HEK293 (cell line): ENCODE results near the gene TPST1.

Experiments
- ATF2 ChIP-seq: fragments of 450-650 bp; formaldehyde crosslinking; IDR thresholded peaks from 2 replicates; pipeline ENCODE4 v1.5.1; 2016; ENCODE audit warnings: missing biosample characterization, missing genetic modification characterization, low read depth
- GLIS1 ChIP-seq: fragments of 450-650 bp; formaldehyde crosslinking; IDR thresholded peaks from 2 replicates; pipeline ENCODE4 v1.5.1; 2016; ENCODE audit warnings: missing biosample characterization, missing genetic modification characterization
- HOXC10 ChIP-seq: sonication (generic); formaldehyde crosslinking; IDR thresholded peaks from 2 replicates; pipeline ENCODE4 v1.8.1; 2023; ENCODE audit warnings: mild to moderate bottlenecking, missing genetic modification reagents
- PRDM10 ChIP-seq: fragments of 450-650 bp; formaldehyde crosslinking; IDR thresholded peaks from 2 replicates; pipeline ENCODE4 v1.5.1; 2016; ENCODE audit warnings: missing biosample characterization, missing genetic modification characterization
- SP2 ChIP-seq: fragments of 450-650 bp; formaldehyde crosslinking; IDR thresholded peaks from 2 replicates; pipeline ENCODE4 v1.5.1; 2016; ENCODE audit warnings: missing biosample characterization, missing genetic modification characterization
- SP7 ChIP-seq: fragments of 450-650 bp; formaldehyde crosslinking; IDR thresholded peaks from 2 replicates; pipeline ENCODE4 v1.5.1; 2016; ENCODE audit warnings: missing biosample characterization, missing genetic modification characterization
- ZBTB48 ChIP-seq: fragments of 450-650 bp; formaldehyde crosslinking; IDR thresholded peaks from 2 replicates; pipeline ENCODE4 v1.5.1; 2016; ENCODE audit warnings: missing biosample characterization, missing genetic modification characterization
- ZFHX2 ChIP-seq: fragments of 450-650 bp; formaldehyde crosslinking; conservative IDR thresholded peaks from 2 replicates; pipeline ENCODE4 v1.5.1; 2016; ENCODE audit warnings: missing biosample characterization, missing genetic modification characterization
- ZFP41 ChIP-seq: fragments of 450-650 bp; formaldehyde crosslinking; IDR thresholded peaks from 2 replicates; pipeline ENCODE4 v1.5.1; 2016; ENCODE audit warnings: missing biosample characterization, missing genetic modification characterization, borderline replicate concordance
- ZNF16 ChIP-seq: fragments of 450-650 bp; formaldehyde crosslinking; IDR thresholded peaks from 2 replicates; pipeline ENCODE4 v1.5.1; 2016; ENCODE audit warnings: low read depth, missing biosample characterization, missing genetic modification characterization
- ZNF169 ChIP-seq: fragments of 450-650 bp; formaldehyde crosslinking; IDR thresholded peaks from 2 replicates; pipeline ENCODE4 v1.5.1; 2016; ENCODE audit warnings: missing biosample characterization, missing genetic modification characterization
- ZNF223 ChIP-seq: fragments of 450-650 bp; formaldehyde crosslinking; IDR thresholded peaks from 2 replicates; pipeline ENCODE4 v1.5.1; 2016; ENCODE audit warnings: missing biosample characterization, missing genetic modification characterization
- ZNF24 ChIP-seq: fragments of 450-650 bp; formaldehyde crosslinking; IDR thresholded peaks from 2 replicates; pipeline ENCODE4 v1.5.1; 2016; ENCODE audit warnings: missing biosample characterization, missing genetic modification characterization
- ZNF26 ChIP-seq: fragments of 450-650 bp; formaldehyde crosslinking; IDR thresholded peaks from 2 replicates; pipeline ENCODE4 v1.5.1; 2016; ENCODE audit warnings: missing biosample characterization, missing genetic modification characterization
- ZNF266 ChIP-seq: fragments of 450-650 bp; formaldehyde crosslinking; IDR thresholded peaks from 2 replicates; pipeline ENCODE4 v1.5.1; 2016; ENCODE audit warnings: missing biosample characterization, missing genetic modification characterization, low read depth
- ZNF274 ChIP-seq, 2 experiments: fragments of 200-500 bp in 1 of 2; fragments of 450-650 bp in 1 of 2; sonication (Bioruptor generic) in 1 of 2; formaldehyde crosslinking in 1 of 2; IDR thresholded peaks; 2 replicates each; pipeline versions ENCODE4 v1.5.1 to v1.6.1; 2014 to 2016; ENCODE audit warnings: borderline replicate concordance in 1 of 2, inconsistent platforms in 1 of 2, low read length in 1 of 2, missing biosample characterization in 1 of 2, missing genetic modification characterization in 1 of 2
- ZNF529 ChIP-seq: fragments of 450-650 bp; formaldehyde crosslinking; IDR thresholded peaks from 2 replicates; pipeline ENCODE4 v1.5.1; 2017; ENCODE audit warnings: missing genetic modification characterization, missing biosample characterization; ENCODE audit not compliant: insufficient replicate concordance
- ZNF558 ChIP-seq: fragments of 450-650 bp; formaldehyde crosslinking; IDR thresholded peaks from 2 replicates; pipeline ENCODE4 v1.5.1; 2016; ENCODE audit warnings: missing biosample characterization, missing genetic modification characterization
- ZNF560 ChIP-seq: fragments of 450-650 bp; formaldehyde crosslinking; IDR thresholded peaks from 2 replicates; pipeline ENCODE4 v1.5.1; 2017; ENCODE audit warnings: missing biosample characterization, missing genetic modification characterization, borderline replicate concordance
- ZNF600 ChIP-seq: fragments of 450-650 bp; formaldehyde crosslinking; IDR thresholded peaks from 2 replicates; pipeline ENCODE4 v1.5.1; 2016; ENCODE audit warnings: missing biosample characterization, missing genetic modification characterization
- ZXDB ChIP-seq: fragments of 450-650 bp; formaldehyde crosslinking; IDR thresholded peaks from 2 replicates; pipeline ENCODE4 v1.5.1; 2016; ENCODE audit warnings: missing biosample characterization, missing genetic modification characterization
- TF ChIP-seq, protein P1 (sequence below): fragments of 450-650 bp; formaldehyde crosslinking; IDR thresholded peaks from 2 replicates; pipeline ENCODE4 v1.5.1; 2017; ENCODE audit warnings: missing biosample characterization, mild to moderate bottlenecking, missing genetic modification characterization, moderate library complexity
- TF ChIP-seq, protein P2 (sequence below): fragments of 450-650 bp; formaldehyde crosslinking; IDR thresholded peaks from 2 replicates; pipeline ENCODE4 v1.5.1; 2016; ENCODE audit warnings: missing biosample characterization, missing genetic modification characterization
- TF ChIP-seq, protein P3 (sequence below): fragments of 450-650 bp; formaldehyde crosslinking; IDR thresholded peaks from 2 replicates; pipeline ENCODE4 v1.5.1; 2016; ENCODE audit warnings: missing biosample characterization, missing genetic modification characterization
- TF ChIP-seq, protein P4 (sequence below): fragments of 450-650 bp; formaldehyde crosslinking; IDR thresholded peaks from 2 replicates; pipeline ENCODE4 v1.5.1; 2016; ENCODE audit warnings: missing biosample characterization, missing genetic modification characterization

TPST1 gene

GRCh38 chr7:66183700-66184099 lies 21.4 kb upstream of the TPST1 start (continued):
- TF ChIP-seq, protein P1, sequence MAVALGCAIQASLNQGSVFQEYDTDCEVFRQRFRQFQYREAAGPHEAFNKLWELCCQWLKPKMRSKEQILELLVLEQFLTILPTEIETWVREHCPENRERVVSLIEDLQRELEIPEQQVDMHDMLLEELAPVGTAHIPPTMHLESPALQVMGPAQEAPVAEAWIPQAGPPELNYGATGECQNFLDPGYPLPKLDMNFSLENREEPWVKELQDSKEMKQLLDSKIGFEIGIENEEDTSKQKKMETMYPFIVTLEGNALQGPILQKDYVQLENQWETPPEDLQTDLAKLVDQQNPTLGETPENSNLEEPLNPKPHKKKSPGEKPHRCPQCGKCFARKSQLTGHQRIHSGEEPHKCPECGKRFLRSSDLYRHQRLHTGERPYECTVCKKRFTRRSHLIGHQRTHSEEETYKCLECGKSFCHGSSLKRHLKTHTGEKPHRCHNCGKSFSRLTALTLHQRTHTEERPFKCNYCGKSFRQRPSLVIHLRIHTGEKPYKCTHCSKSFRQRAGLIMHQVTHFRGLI (tag by site-specific recombination) = no peak
- TF ChIP-seq ZBTB48 (tag by site-specific recombination) (no peak), ZNF600 (peak; percentile 55), ZXDB (tag by site-specific recombination) (peak; percentile 70), ZNF169 (tag by site-specific recombination) (no peak), PRDM10 (peak; percentile 58), SP2 (tag by site-specific recombination) (no peak), ZNF558 (no peak), ZNF26 (tag by site-specific recombination) (no peak), ZNF266 (tag by site-specific recombination) (no peak), ZNF529 (tag by site-specific recombination) (no peak), ZFP41 (no peak), HOXC10 (CRISPR knock-in tag) (no peak), ZNF16 (tag by site-specific recombination) (no peak), ZNF223 (tag by site-specific recombination) (no peak), GLIS1 (peak; percentile 60), SP7 (peak; percentile 83), ZNF24 (no peak), ATF2 (0 out of 2 replicates have a peak, but pooled peaks have one; percentile 6), ZNF274 (IDR thresholded peaks at IDR 0.05; ENCODE audit: low read length) (no peak), ZNF274 (tag by site-specific recombination; IDR thresholded peaks at IDR 0.05; ENCODE audit: borderline replicate concordance) (no peak), ZNF560 (tag by site-specific recombination) (no peak), ZFHX2 (tag by site-specific recombination) (no peak)
- TF ChIP-seq, protein P2, sequence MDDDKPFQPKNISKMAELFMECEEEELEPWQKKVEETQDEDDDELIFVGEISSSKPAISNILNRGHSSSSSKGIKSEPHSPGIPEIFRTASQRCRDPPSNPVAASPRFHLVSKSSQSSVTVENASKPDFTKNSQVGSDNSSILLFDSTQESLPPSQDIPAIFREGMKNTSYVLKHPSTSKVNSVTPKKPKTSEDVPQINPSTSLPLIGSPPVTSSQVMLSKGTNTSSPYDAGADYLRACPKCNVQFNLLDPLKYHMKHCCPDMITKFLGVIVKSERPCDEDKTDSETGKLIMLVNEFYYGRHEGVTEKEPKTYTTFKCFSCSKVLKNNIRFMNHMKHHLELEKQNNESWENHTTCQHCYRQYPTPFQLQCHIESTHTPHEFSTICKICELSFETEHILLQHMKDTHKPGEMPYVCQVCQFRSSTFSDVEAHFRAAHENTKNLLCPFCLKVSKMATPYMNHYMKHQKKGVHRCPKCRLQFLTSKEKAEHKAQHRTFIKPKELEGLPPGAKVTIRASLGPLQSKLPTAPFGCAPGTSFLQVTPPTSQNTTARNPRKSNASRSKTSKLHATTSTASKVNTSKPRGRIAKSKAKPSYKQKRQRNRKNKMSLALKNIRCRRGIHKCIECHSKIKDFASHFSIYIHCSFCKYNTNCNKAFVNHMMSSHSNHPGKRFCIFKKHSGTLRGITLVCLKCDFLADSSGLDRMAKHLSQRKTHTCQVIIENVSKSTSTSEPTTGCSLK (tag by site-specific recombination) = no peak
- TF ChIP-seq, protein P3, sequence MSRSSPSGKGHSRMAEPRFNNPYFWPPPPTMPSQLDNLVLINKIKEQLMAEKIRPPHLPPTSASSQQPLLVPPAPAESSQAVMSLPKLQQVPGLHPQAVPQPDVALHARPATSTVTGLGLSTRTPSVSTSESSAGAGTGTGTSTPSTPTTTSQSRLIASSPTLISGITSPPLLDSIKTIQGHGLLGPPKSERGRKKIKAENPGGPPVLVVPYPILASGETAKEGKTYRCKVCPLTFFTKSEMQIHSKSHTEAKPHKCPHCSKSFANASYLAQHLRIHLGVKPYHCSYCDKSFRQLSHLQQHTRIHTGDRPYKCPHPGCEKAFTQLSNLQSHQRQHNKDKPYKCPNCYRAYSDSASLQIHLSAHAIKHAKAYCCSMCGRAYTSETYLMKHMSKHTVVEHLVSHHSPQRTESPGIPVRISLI (tag by site-specific recombination) = no peak
- TF ChIP-seq, protein P4, sequence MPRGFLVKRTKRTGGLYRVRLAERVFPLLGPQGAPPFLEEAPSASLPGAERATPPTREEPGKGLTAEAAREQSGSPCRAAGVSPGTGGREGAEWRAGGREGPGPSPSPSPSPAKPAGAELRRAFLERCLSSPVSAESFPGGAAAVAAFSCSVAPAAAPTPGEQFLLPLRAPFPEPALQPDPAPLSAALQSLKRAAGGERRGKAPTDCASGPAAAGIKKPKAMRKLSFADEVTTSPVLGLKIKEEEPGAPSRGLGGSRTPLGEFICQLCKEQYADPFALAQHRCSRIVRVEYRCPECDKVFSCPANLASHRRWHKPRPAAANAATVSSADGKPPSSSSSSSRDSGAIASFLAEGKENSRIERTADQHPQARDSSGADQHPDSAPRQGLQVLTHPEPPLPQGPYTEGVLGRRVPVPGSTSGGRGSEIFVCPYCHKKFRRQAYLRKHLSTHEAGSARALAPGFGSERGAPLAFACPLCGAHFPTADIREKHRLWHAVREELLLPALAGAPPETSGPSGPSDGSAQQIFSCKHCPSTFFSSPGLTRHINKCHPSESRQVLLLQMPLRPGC = no peak
